Measurements from ENCODE around the gene PILRB. TPM values are rescaled to one million over a fixed set of nuclear protein-coding genes. Genes with fewer than 3 reads are reported as not detected.

Gene PILRB
- total RNA-seq, 1 experiment from 2014 or later: 74.1 TPM

GRCh38 chr7:100407285-100408180 lies 49.6 kb downstream of the PILRB start:
- no peak overlapping the region for H3K4me3 ChIP-seq (ENCODE audit: low read length)
- H3K4me1 ChIP-seq (ENCODE audit: insufficient read depth, low read length): peaks cover 10% of the 10 kb centered on the region; the same call in 1 of the 2 replicates
- DNase-seq: peak; percentile 84
- H3K36me3 ChIP-seq (ENCODE audit: low read depth, low read length): no peaks in the 10 kb centered on the region
- ChIA-PET POLR2A (ENCODE audit: unreplicated experiment) (interaction anchor here (0.6 kb wide), 1 partner anchor 21 kb away, joined by 4 read pairs; the partner anchor contains the start of gene ZCWPW1), CTCF (interaction anchor here (0.5 to 1.2 kb wide), 8 partner anchors 19 to 278 kb away, joined by 3 to 8 read pairs (median 4); partner anchors contain the start of genes MEPCE and ZCWPW1)
- H3F3A ChIP-seq (ENCODE audit: low read length, unreplicated experiment): no peaks in the 10 kb centered on the region
- no peak overlapping the region for H3K9ac ChIP-seq (ENCODE audit: low read length)
- H4K20me1 ChIP-seq (ENCODE audit: low read length): no peaks in the 10 kb centered on the region
- no peaks in the 10 kb centered on the region for H3K27me3 ChIP-seq (ENCODE audit: low read length)
- ATAC-seq: peak; percentile 87
- no peak overlapping the region for H3K27ac ChIP-seq (ENCODE audit: low read length)
- BruUV-seq (replicated peaks): no TSS peak
- H3K79me2 ChIP-seq (ENCODE audit: low read length): no peaks in the 10 kb centered on the region
- H3K4me2 ChIP-seq (ENCODE audit: low read length): no peak overlapping the region
- no peak for TF ChIP-seq EZH2phosphoT487 (IDR thresholded peaks at IDR 0.05; ENCODE audit: borderline replicate concordance, low read length)
- TF ChIP-seq CTCF (conservative IDR thresholded peaks at IDR 0.05; ENCODE audit: low read depth, low read length): peak; percentile 72
- TF ChIP-seq EZH2 (IDR thresholded peaks at IDR 0.05; ENCODE audit: low read length, unreplicated experiment): no peak
- H2AFZ ChIP-seq (ENCODE audit: low read length): no peak overlapping the region
- no peaks in the 10 kb centered on the region for H3K9me3 ChIP-seq (ENCODE audit: low read length)
- no peaks in the 10 kb centered on the region for H3K9me2 ChIP-seq (replicated peaks; ENCODE audit: low read length)
- intact Hi-C loops (cut with micrococcal nuclease): loop anchor here (1.0 to 10.0 kb wide), 3 partner anchors 33 to 275 kb away; partner anchors contain the start of gene PILRB

GRCh38 chr7:100411101-100411500 lies 53.2 kb downstream of the PILRB start:
- intact Hi-C loops (cut with micrococcal nuclease): no loop called here
- no peaks in the 10 kb centered on the region for H3K9me2 ChIP-seq (replicated peaks; ENCODE audit: low read length)
- H2AFZ ChIP-seq (ENCODE audit: low read length): no peak overlapping the region
- POLR2A ChIA-PET (ENCODE audit: unreplicated experiment): no interaction called here
- no peaks in the 10 kb centered on the region for H3K27me3 ChIP-seq (ENCODE audit: low read length)
- no peaks in the 10 kb centered on the region for H3F3A ChIP-seq (ENCODE audit: low read length, unreplicated experiment)
- H3K9ac ChIP-seq (ENCODE audit: low read length): no peak overlapping the region
- BruUV-seq (replicated peaks): no TSS peak
- no peak for DNase-seq
- H3K36me3 ChIP-seq (ENCODE audit: low read depth, low read length): no peaks in the 10 kb centered on the region
- no peaks in the 10 kb centered on the region for H4K20me1 ChIP-seq (ENCODE audit: low read length)
- H3K4me1 ChIP-seq (ENCODE audit: insufficient read depth, low read length): peaks cover 10% of the 10 kb centered on the region; the same call in 1 of the 2 replicates
- no peak overlapping the region for H3K4me3 ChIP-seq (ENCODE audit: low read length)
- no peaks in the 10 kb centered on the region for H3K79me2 ChIP-seq (ENCODE audit: low read length)
- ATAC-seq: no peak
- CTCF ChIA-PET: no interaction called here
- no peaks in the 10 kb centered on the region for H3K9me3 ChIP-seq (ENCODE audit: low read length)
- no peak overlapping the region for H3K4me2 ChIP-seq (ENCODE audit: low read length)
- TF ChIP-seq CTCF (conservative IDR thresholded peaks at IDR 0.05; ENCODE audit: low read depth, low read length) (no peak), EZH2 (IDR thresholded peaks at IDR 0.05; ENCODE audit: low read length, unreplicated experiment) (no peak), EZH2phosphoT487 (IDR thresholded peaks at IDR 0.05; ENCODE audit: borderline replicate concordance, low read length) (no peak)
- H3K27ac ChIP-seq (ENCODE audit: low read length): no peak overlapping the region

GRCh38 chr7:100413346-100413745 lies 55.4 kb downstream of the PILRB start:
- ATAC-seq (no peak), DNase-seq (no peak)
- Histone ChIP-seq H3F3A (ENCODE audit: low read length, unreplicated experiment) (no peaks in the 10 kb centered on the region), H4K20me1 (ENCODE audit: low read length) (no peaks in the 10 kb centered on the region), H3K9ac (ENCODE audit: low read length) (no peak overlapping the region), H3K4me3 (ENCODE audit: low read length) (no peak overlapping the region), H2AFZ (ENCODE audit: low read length) (no peak overlapping the region), H3K9me3 (ENCODE audit: low read length) (no peaks in the 10 kb centered on the region), H3K9me2 (replicated peaks; ENCODE audit: low read length) (no peaks in the 10 kb centered on the region), H3K4me2 (ENCODE audit: low read length) (no peak overlapping the region), H3K36me3 (ENCODE audit: low read depth, low read length) (no peaks in the 10 kb centered on the region), H3K27me3 (ENCODE audit: low read length) (no peaks in the 10 kb centered on the region), H3K79me2 (ENCODE audit: low read length) (no peaks in the 10 kb centered on the region), H3K27ac (ENCODE audit: low read length) (no peak overlapping the region), H3K4me1 (ENCODE audit: insufficient read depth, low read length) (no peaks in the 10 kb centered on the region)
- TF ChIP-seq CTCF (conservative IDR thresholded peaks at IDR 0.05; ENCODE audit: low read depth, low read length): no peak
- no peak for TF ChIP-seq EZH2phosphoT487 (IDR thresholded peaks at IDR 0.05; ENCODE audit: borderline replicate concordance, low read length)
- ChIA-PET POLR2A (ENCODE audit: unreplicated experiment) (no interaction called here), CTCF (no interaction called here)
- BruUV-seq (replicated peaks): no TSS peak
- intact Hi-C loops (cut with micrococcal nuclease): no loop called here

Measured in PC-3 (cell line).